Endothelial cell of umbilical vein (primary cell): ENCODE results near the gene NMNAT1. TPM values are rescaled to one million over a fixed set of nuclear protein-coding genes. Genes with fewer than 3 reads are reported as not detected.

Experiments used
- BruUV-seq: library from RNA; stranded (reverse); fragments of 400-500 nt; replicated peaks from 2 replicates; lab custom pipeline; 2021; lab: Mats Ljungman, UMichigan
- CTCF ChIA-PET: fragments of 300-600, 350-600 bp; sonication (Branson Sonifier 250); formaldehyde crosslinking; loops from one replicate; lab custom pipeline; 2021; ENCODE audit warnings: antibody characterized with exemption, inconsistent platforms; lab: Charles Lee
- POLR2A ChIA-PET: fragments of 300-600, 350-600 bp; sonication (Branson Sonifier 250); formaldehyde crosslinking; loops from one replicate; lab custom pipeline; 2021; ENCODE audit warnings: antibody characterized with exemption, inconsistent platforms; lab: Charles Lee
- DNase-seq: peaks from one replicate; pipeline ENCODE4 v3.0.0-alpha.2; 2011; ENCODE audit warnings: low read depth, low spot score
- FAIRE-seq: peaks from 2 replicates; lab custom pipeline; 2011; peaks lifted over from hg19 to GRCh38; lab: Jason Lieb, UNC
- H2AFZ ChIP-seq: 2 replicates; pipeline ENCODE4 v1.6.0; 2012; ENCODE audit warnings: low read depth, low read length, control low read depth, inconsistent platforms
- H3K27ac ChIP-seq: 2 replicates; pipeline ENCODE4 v1.5.1; 2011; ENCODE audit warnings: low read depth, mild to moderate bottlenecking, control low read depth, low read length, moderate library complexity; ENCODE audit not compliant: insufficient read depth
- H3K27me3 ChIP-seq, 2 experiments: 2 replicates each; pipeline versions ENCODE4 v1.6.0 to v1.6.1; 2011; ENCODE audit warnings: low read length in 2 of 2, mixed read lengths in 1 of 2; ENCODE audit not compliant: control insufficient read depth in 2 of 2, insufficient read depth in 2 of 2
- H3K36me3 ChIP-seq, 2 experiments: 2 replicates in 1 of 2; 3 replicates in 1 of 2; pipeline ENCODE4 v1.5.1; 2011; ENCODE audit warnings: low read length in 2 of 2, mild to moderate bottlenecking in 1 of 2, moderate library complexity in 1 of 2; ENCODE audit not compliant: control insufficient read depth in 2 of 2, insufficient read depth in 2 of 2; ENCODE audit errors: extremely low read depth in 1 of 2
- H3K4me1 ChIP-seq: 3 replicates; pipeline ENCODE4 v1.5.1; 2011; ENCODE audit warnings: mild to moderate bottlenecking, low read length; ENCODE audit not compliant: control insufficient read depth, insufficient read depth; ENCODE audit errors: extremely low read depth
- H3K4me2 ChIP-seq: 2 replicates; pipeline ENCODE4 v1.6.1; 2011; ENCODE audit warnings: low read length, control low read depth, mixed read lengths; ENCODE audit not compliant: insufficient read depth
- H3K4me3 ChIP-seq, 3 experiments: fragments of 200-600 bp in 1 of 3; sonication (generic), shearing (Covaris generic) in 1 of 3; replicated peaks in 1 of 3; 2 replicates each; pipeline ENCODE4 v1.5.1; 2011 to 2016; ENCODE audit warnings: control low read depth in 3 of 3, low read length in 3 of 3, mild to moderate bottlenecking in 2 of 3, inconsistent platforms in 1 of 3, low read depth in 1 of 3, moderate library complexity in 1 of 3; ENCODE audit not compliant: insufficient read depth in 1 of 3
- H3K79me2 ChIP-seq: 2 replicates; pipeline ENCODE4 v1.6.0; 2012; ENCODE audit warnings: low read length, inconsistent platforms; ENCODE audit not compliant: control insufficient read depth, insufficient read depth
- H3K9ac ChIP-seq: replicated peaks from 2 replicates; pipeline ENCODE3; 2011; ENCODE audit warnings: low read length, control low read depth; ENCODE audit not compliant: insufficient read depth; ENCODE audit errors: extremely low read depth
- H3K9me1 ChIP-seq: replicated peaks from 3 replicates; pipeline ENCODE4 v1.6.0; 2011; ENCODE audit warnings: mild to moderate bottlenecking, low read length; ENCODE audit not compliant: control insufficient read depth, insufficient read depth; ENCODE audit errors: extremely low read depth
- H3K9me3 ChIP-seq: replicated peaks from 2 replicates; pipeline ENCODE4 v1.5.1; 2012; ENCODE audit warnings: low read length, inconsistent platforms; ENCODE audit not compliant: control insufficient read depth, insufficient read depth
- H4K20me1 ChIP-seq: replicated peaks from 2 replicates; pipeline ENCODE3; 2011; ENCODE audit warnings: mild to moderate bottlenecking, low read length; ENCODE audit not compliant: control insufficient read depth, insufficient read depth; ENCODE audit errors: extremely low read depth
- CTCF ChIP-seq, 2 donors: IDR thresholded peaks; 1 replicate in 1 of 2; 2 replicates in 1 of 2; pipeline ENCODE4 v1.5.1; 2011; ENCODE audit warnings: low read length in 2 of 2, mild to moderate bottlenecking in 2 of 2, moderate library complexity in 2 of 2, control low read depth in 1 of 2, inconsistent platforms in 1 of 2, low read depth in 1 of 2; ENCODE audit not compliant: insufficient read depth in 1 of 2; ENCODE audit errors: extremely low read depth in 1 of 2
- EZH2 ChIP-seq: IDR thresholded peaks from 2 replicates; pipeline ENCODE4 v1.6.1; 2012; ENCODE audit warnings: borderline replicate concordance, low read depth, mild to moderate bottlenecking, moderate library complexity, low read length, inconsistent platforms; ENCODE audit not compliant: severe bottlenecking
- FOS ChIP-seq: IDR thresholded peaks from 2 replicates; pipeline ENCODE4 v1.6.1; 2011; ENCODE audit warnings: mild to moderate bottlenecking, low read length, moderate library complexity, borderline replicate concordance; ENCODE audit not compliant: insufficient read depth
- GATA2 ChIP-seq: IDR thresholded peaks from 2 replicates; pipeline ENCODE4 v1.7.0; 2011; ENCODE audit warnings: low read depth, mild to moderate bottlenecking, moderate library complexity, mixed read lengths, low read length; ENCODE audit not compliant: insufficient read length, insufficient read depth
- JUN ChIP-seq: IDR thresholded peaks from 2 replicates; pipeline ENCODE4 v1.6.1; 2011; ENCODE audit warnings: borderline replicate concordance, low read depth; ENCODE audit not compliant: insufficient read length, insufficient read depth
- MAX ChIP-seq: IDR thresholded peaks from 2 replicates; pipeline ENCODE4 v1.6.1; 2011; ENCODE audit not compliant: insufficient read depth, insufficient read length
- MYC ChIP-seq: IDR thresholded peaks from one replicate; pipeline ENCODE4 v1.6.1; 2011; ENCODE audit warnings: mild to moderate bottlenecking, low read depth, low read length
- POLR2A ChIP-seq: IDR thresholded peaks from 2 replicates; pipeline ENCODE4 v1.6.1; 2012; ENCODE audit warnings: low read depth, mild to moderate bottlenecking, control low read depth, low read length
- POLR2AphosphoS5 ChIP-seq: IDR thresholded peaks from 2 replicates; pipeline ENCODE4 v1.6.1; 2012; ENCODE audit warnings: low read depth, mild to moderate bottlenecking, control low read depth, low read length, moderate library complexity; ENCODE audit not compliant: insufficient read depth
- dilution Hi-C: fragments of 300-500 bp; cut with MboI; formaldehyde crosslinking; loops from one replicate; pipeline ENCODE4 v1.15.0; 2019; ENCODE audit warnings: low sequenced_read_pairs; ENCODE audit not compliant: extremely low pct_ligation_motif_present
- intact Hi-C: fragments of 100-400 bp; cut with micrococcal nuclease; formaldehyde crosslinking; loops from one replicate; pipeline ENCODE4 v1.10.0; 2022
- polyA plus RNA-seq, 4 experiments: library from polyadenylated mRNA; depleted of rRNA in 3 of 4; stranded (reverse) in 3 of 4; unstranded in 1 of 4; fragments of >200 nt; gene quantifications; 2 replicates each; pipeline versions ENCODE4 v1.2.1 to v1.2.3, GENCODE V29; 2011 to 2012; ENCODE audit warnings: missing spikeins in 1 of 4
- total RNA-seq: library from RNA; stranded (reverse); gene quantifications from 2 replicates; pipeline ENCODE4 v1.2.3, GENCODE V29; 2021

The NMNAT1 gene
- total and polyA plus RNA-seq, 2 donors (not counting 3 experiments of a cell fraction or from before 2014, with no cell fraction given): 4.8 to 9.8 TPM

DNA sequence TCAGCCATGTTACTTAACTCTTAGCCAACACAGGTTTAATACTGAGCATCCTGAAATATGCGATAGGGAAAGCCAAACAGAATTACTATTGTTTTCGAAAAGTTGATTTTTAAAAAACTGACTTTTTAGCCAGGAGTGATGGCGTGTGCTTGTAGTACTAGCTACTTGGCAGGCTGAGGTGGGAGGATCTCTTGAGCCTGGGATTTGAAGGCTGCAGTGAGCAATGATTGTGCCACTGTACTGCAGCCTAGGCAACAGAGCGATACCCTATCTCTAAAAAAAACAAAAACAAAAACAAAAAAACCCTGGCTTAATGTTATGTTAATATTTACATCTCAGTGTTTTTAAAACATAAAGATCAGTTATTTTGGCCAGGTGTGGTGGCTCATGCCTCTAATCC, 16.7 kb downstream of the NMNAT1 start:
- H3K9me3 ChIP-seq: no peaks in the 10 kb centered on the region
- H3K9me1 ChIP-seq: no peaks in the 10 kb centered on the region
- no peak overlapping the region for H3K9ac ChIP-seq
- H3K4me3 ChIP-seq: no peak overlapping the region
- dilution Hi-C loops: no loop called here
- no TSS peak for BruUV-seq
- FAIRE-seq (no peak), DNase-seq (no peak)
- H3K27me3 ChIP-seq: no peaks in the 10 kb centered on the region
- no peak overlapping the region for H2AFZ ChIP-seq
- no peaks in the 10 kb centered on the region for H3K79me2 ChIP-seq
- TF ChIP-seq MAX (no peak), MYC (no peak), EZH2 (no peak), POLR2AphosphoS5 (no peak), JUN (no peak), FOS (no peak)
- H3K4me2 ChIP-seq: no peak overlapping the region
- intact Hi-C loops: no loop called here
- ChIA-PET CTCF (interaction anchor here (1.1 kb wide), 1 partner anchor 10 kb away, joined by 3 read pairs; no protein-coding TSS in a partner anchor), POLR2A (no interaction called here)
- H3K4me1 ChIP-seq: no peaks in the 10 kb centered on the region
- H3K36me3 ChIP-seq: no peaks in the 10 kb centered on the region
- no peaks in the 10 kb centered on the region for H4K20me1 ChIP-seq
- H3K27ac ChIP-seq: no peak overlapping the region

DNA sequence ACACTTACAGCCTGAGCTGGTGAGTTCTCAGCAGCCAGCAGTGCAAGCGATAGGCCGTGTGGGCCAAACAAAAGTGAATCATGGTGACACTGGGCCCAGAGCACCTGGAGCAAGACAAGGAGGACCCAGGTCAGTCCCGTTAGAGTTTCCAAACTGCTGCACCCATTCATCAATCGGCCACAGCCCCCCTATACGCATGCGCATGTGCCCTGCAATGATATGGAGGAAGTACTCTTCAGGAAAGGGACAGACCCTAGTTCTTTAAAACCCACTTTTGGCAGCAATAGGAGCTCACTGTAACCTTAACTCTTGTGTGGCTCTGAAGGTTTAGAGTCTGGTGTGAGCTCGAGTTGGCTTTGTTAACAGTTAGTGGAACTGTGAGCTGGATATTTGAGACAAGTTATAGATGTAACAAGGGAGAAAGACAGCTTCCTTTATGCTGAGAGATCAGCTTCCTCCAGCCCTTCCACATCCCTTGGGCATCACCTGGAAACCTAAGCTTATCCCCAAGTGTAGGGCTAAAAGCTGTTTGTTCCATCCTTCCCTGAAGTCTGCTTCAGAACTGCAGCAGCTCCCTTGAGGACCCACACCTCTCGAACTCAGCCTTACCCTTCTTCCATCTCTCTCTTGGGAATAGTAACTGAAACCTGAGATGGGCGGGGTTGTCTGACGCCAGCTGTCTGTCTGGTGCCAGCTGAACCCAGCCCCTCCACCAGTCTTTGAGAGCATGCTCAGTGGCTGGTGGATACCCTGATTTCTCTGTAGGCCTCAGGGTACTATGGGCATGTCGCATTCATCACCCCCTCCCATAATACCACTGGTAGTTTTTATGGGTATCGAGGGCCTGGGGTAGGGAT, 17.7 kb downstream of the NMNAT1 start:
- TF ChIP-seq MYC (no peak), GATA2 (no peak), EZH2 (no peak), POLR2A (no peak), CTCF (IDR thresholded peaks at IDR 0.05; ENCODE audit: extremely low read depth in 1 of 2, insufficient read depth in 1 of 2, low read depth in 1 of 2, low read length in 2 of 2) (no peak), JUN (no peak), POLR2AphosphoS5 (no peak), MAX (no peak), FOS (no peak)
- FAIRE-seq: no peak

More for the DNA sequence above, 17.7 kb downstream of the NMNAT1 start:
- dilution Hi-C loops: no loop called here
- no peaks in the 10 kb centered on the region for H3K79me2 ChIP-seq
- H3K4me1 ChIP-seq: no peaks in the 10 kb centered on the region
- no TSS peak for BruUV-seq
- intact Hi-C loops: no loop called here
- H3K4me3 ChIP-seq: no peak overlapping the region
- no peak for DNase-seq
- no peaks in the 10 kb centered on the region for H3K9me3 ChIP-seq
- no peaks in the 10 kb centered on the region for H3K9me1 ChIP-seq
- ChIA-PET CTCF (interaction anchor here (1.6 kb wide), 1 partner anchor 11 kb away, joined by 8 read pairs; no protein-coding TSS in a partner anchor), POLR2A (interaction anchor here (0.6 kb wide), 1 partner anchor 69 kb away, joined by 4 read pairs; no protein-coding TSS in a partner anchor)
- H3K27ac ChIP-seq: no peak overlapping the region
- no peaks in the 10 kb centered on the region for H3K36me3 ChIP-seq
- H3K4me2 ChIP-seq: no peak overlapping the region
- H3K27me3 ChIP-seq: no peaks in the 10 kb centered on the region
- no peak overlapping the region for H2AFZ ChIP-seq
- no peak overlapping the region for H3K9ac ChIP-seq
- no peaks in the 10 kb centered on the region for H4K20me1 ChIP-seq
